Measurements from ENCODE around the gene CDC14C. TPM values are rescaled to one million over a fixed set of nuclear protein-coding genes. Genes with fewer than 3 reads are reported as not detected.

The CDC14C gene
- polyA plus RNA-seq, 1 donor from 2014 or later, result not detected

DNA sequence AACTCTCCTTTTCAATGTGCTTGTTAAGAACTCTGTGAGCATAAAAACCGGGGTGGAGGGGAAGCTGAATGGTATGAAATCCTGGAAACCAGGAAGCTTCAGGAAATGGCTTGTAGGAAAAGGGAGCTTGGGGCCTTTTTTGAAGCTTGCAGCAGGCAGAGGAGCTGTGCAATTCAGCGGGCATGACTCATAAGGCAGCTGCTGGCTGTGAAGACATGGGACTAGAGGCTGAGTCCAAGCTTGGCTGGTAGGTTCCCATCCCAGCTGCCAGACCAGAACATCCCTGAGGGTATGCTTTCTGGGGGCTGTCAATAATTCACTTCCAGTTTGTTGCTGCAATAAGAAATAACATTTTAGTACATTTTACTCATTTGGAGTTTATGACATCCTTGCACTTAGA is 36.8 kb upstream of the CDC14C start:
- Histone ChIP-seq H3K27me3 (ENCODE audit: insufficient read depth, low read depth, low read length) (no peaks in the 10 kb centered on the region), H3K9ac (ENCODE audit: low read length) (no peak overlapping the region), H3K4me3 (ENCODE audit: low read length) (no peak overlapping the region), H2AFZ (ENCODE audit: low read depth, low read length) (no peak overlapping the region), H3K27ac (ENCODE audit: low read length) (no peak overlapping the region), H3K79me2 (replicated peaks; ENCODE audit: insufficient read depth, low read length) (no peaks in the 10 kb centered on the region), H3K36me3 (ENCODE audit: insufficient read depth, low read length) (no peaks in the 10 kb centered on the region), H3K9me3 (ENCODE audit: low read length) (no peaks in the 10 kb centered on the region), H3K9me2 (ENCODE audit: insufficient read depth, low read length) (no peaks in the 10 kb centered on the region), H3K4me2 (ENCODE audit: low read length) (no peak overlapping the region), H4K20me1 (ENCODE audit: insufficient read depth) (no peaks in the 10 kb centered on the region), H3F3A (ENCODE audit: insufficient read depth, low read length, poor library complexity, severe bottlenecking) (no peaks in the 10 kb centered on the region)
- TF ChIP-seq EZH2 (IDR thresholded peaks at IDR 0.05; ENCODE audit: borderline replicate concordance, insufficient read depth, low read length, poor library complexity, severe bottlenecking) (no peak), TAF1 (IDR thresholded peaks at IDR 0.05; ENCODE audit: low read depth) (no peak), POLR2AphosphoS5 (IDR thresholded peaks at IDR 0.05) (no peak)
- TF ChIP-seq, protein P1, sequence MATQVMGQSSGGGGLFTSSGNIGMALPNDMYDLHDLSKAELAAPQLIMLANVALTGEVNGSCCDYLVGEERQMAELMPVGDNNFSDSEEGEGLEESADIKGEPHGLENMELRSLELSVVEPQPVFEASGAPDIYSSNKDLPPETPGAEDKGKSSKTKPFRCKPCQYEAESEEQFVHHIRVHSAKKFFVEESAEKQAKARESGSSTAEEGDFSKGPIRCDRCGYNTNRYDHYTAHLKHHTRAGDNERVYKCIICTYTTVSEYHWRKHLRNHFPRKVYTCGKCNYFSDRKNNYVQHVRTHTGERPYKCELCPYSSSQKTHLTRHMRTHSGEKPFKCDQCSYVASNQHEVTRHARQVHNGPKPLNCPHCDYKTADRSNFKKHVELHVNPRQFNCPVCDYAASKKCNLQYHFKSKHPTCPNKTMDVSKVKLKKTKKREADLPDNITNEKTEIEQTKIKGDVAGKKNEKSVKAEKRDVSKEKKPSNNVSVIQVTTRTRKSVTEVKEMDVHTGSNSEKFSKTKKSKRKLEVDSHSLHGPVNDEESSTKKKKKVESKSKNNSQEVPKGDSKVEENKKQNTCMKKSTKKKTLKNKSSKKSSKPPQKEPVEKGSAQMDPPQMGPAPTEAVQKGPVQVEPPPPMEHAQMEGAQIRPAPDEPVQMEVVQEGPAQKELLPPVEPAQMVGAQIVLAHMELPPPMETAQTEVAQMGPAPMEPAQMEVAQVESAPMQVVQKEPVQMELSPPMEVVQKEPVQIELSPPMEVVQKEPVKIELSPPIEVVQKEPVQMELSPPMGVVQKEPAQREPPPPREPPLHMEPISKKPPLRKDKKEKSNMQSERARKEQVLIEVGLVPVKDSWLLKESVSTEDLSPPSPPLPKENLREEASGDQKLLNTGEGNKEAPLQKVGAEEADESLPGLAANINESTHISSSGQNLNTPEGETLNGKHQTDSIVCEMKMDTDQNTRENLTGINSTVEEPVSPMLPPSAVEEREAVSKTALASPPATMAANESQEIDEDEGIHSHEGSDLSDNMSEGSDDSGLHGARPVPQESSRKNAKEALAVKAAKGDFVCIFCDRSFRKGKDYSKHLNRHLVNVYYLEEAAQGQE (IDR thresholded peaks at IDR 0.05; ENCODE audit: borderline replicate concordance), result no peak

DNA sequence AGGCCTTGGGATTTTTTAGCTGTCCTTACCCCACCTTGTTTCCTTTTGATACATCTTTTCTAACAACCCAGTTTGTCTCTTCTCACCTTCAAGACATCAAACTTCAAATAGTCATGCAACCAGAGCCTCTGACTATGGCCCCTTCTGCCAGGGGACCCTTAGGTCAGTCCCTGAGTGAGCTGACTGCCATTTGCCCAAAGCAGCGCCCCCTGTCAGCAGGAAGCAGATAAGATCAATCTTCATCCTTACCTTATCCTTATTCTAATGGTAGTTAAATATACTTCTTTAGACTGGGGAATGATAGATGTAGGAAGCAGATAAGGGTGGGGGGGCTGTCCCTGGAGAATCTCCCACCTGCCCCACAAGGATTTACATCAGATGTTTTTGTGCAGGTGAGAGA is 29.8 kb upstream of the CDC14C start:
- no peaks in the 10 kb centered on the region for H3K36me3 ChIP-seq (ENCODE audit: insufficient read depth, low read length)
- H3K27me3 ChIP-seq (ENCODE audit: insufficient read depth, low read depth, low read length), result no peaks in the 10 kb centered on the region
- no peak overlapping the region for H3K4me2 ChIP-seq (ENCODE audit: low read length)
- no peak overlapping the region for H3K27ac ChIP-seq (ENCODE audit: low read length)
- no peak for TF ChIP-seq EZH2 (IDR thresholded peaks at IDR 0.05; ENCODE audit: borderline replicate concordance, insufficient read depth, low read length, poor library complexity, severe bottlenecking)
- no peak for TF ChIP-seq POLR2AphosphoS5 (IDR thresholded peaks at IDR 0.05)
- no peak for TF ChIP-seq SMC3 (conservative IDR thresholded peaks at IDR 0.05; ENCODE audit: poor library complexity)
- TF ChIP-seq, protein P2, sequence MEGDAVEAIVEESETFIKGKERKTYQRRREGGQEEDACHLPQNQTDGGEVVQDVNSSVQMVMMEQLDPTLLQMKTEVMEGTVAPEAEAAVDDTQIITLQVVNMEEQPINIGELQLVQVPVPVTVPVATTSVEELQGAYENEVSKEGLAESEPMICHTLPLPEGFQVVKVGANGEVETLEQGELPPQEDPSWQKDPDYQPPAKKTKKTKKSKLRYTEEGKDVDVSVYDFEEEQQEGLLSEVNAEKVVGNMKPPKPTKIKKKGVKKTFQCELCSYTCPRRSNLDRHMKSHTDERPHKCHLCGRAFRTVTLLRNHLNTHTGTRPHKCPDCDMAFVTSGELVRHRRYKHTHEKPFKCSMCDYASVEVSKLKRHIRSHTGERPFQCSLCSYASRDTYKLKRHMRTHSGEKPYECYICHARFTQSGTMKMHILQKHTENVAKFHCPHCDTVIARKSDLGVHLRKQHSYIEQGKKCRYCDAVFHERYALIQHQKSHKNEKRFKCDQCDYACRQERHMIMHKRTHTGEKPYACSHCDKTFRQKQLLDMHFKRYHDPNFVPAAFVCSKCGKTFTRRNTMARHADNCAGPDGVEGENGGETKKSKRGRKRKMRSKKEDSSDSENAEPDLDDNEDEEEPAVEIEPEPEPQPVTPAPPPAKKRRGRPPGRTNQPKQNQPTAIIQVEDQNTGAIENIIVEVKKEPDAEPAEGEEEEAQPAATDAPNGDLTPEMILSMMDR (IDR thresholded peaks at IDR 0.05; ENCODE audit: poor library complexity, severe bottlenecking), result no peak
- no peak for TF ChIP-seq TAF1 (IDR thresholded peaks at IDR 0.05; ENCODE audit: low read depth)
- no peak for TF ChIP-seq MXI1 (conservative IDR thresholded peaks at IDR 0.05; ENCODE audit: poor library complexity, severe bottlenecking)
- TF ChIP-seq, protein P1 (IDR thresholded peaks at IDR 0.05; ENCODE audit: borderline replicate concordance), result no peak
- H3F3A ChIP-seq (ENCODE audit: insufficient read depth, low read length, poor library complexity, severe bottlenecking), result no peaks in the 10 kb centered on the region
- no peak overlapping the region for H3K4me3 ChIP-seq (ENCODE audit: low read length)
- H3K79me2 ChIP-seq (replicated peaks; ENCODE audit: insufficient read depth, low read length), result no peaks in the 10 kb centered on the region
- H3K9me3 ChIP-seq (ENCODE audit: low read length), result no peaks in the 10 kb centered on the region
- H3K9me2 ChIP-seq (ENCODE audit: insufficient read depth, low read length), result no peaks in the 10 kb centered on the region
- H4K20me1 ChIP-seq (ENCODE audit: insufficient read depth), result no peaks in the 10 kb centered on the region
- H3K9ac ChIP-seq (ENCODE audit: low read length), result no peak overlapping the region
- H2AFZ ChIP-seq (ENCODE audit: low read depth, low read length), result no peak overlapping the region
